Mucosa of stomach (tissue), 1 donor: ENCODE data around the gene STEAP4.
"Not testable (repeated sequence)": the region's sequence is repeated elsewhere in the genome, so short reads cannot be mapped to it uniquely, and the experiment has no call there.

Experiments
- H3K27me3 ChIP-seq: one replicate; pipeline ENCODE4 v1.7.0; 2013; ENCODE audit warnings: mild to moderate bottlenecking, low read length; ENCODE audit not compliant: control insufficient read depth, insufficient read depth
- H3K36me3 ChIP-seq: one replicate; pipeline ENCODE4 v1.7.0; 2013; ENCODE audit warnings: low read length; ENCODE audit not compliant: control insufficient read depth, insufficient read depth
- H3K4me1 ChIP-seq: one replicate; pipeline ENCODE4 v1.7.0; 2013; ENCODE audit warnings: mild to moderate bottlenecking, low read length; ENCODE audit not compliant: control insufficient read depth, insufficient read depth
- H3K4me3 ChIP-seq: one replicate; pipeline ENCODE4 v1.7.0; 2013; ENCODE audit warnings: low read length
- H3K9ac ChIP-seq: one replicate; pipeline ENCODE4 v1.7.0; 2013; ENCODE audit warnings: mild to moderate bottlenecking, low read length, moderate library complexity
- H3K9me3 ChIP-seq: one replicate; pipeline ENCODE4 v1.7.0; 2013; ENCODE audit warnings: mild to moderate bottlenecking, low read length, moderate library complexity; ENCODE audit not compliant: control insufficient read depth
- donor health status: Pancreatic carcinoma.

STEAP4 gene

DNA sequence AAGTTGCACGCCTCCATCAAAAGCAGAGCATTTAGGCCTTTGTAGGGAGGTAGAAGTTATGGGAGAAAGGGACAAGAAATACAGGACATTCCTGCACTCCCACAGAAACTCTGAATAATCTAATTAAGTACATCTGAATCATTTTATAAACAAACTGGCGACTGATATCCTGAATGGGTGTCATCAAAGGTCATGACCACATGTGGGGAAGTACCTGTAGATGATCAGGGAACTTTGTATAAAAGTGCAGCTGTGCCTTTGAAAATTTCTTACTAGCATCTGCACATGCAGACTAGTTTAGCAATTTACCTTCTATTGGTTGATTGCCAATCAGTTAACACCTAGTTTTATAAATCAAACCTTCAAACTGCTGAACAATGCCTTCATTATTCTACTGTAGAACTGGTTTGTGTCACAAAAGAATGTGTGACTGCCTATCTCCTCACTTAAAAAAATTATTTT is 17.1 kb downstream of the STEAP4 start:
- Histone ChIP-seq H3K4me1 (peaks cover 4% of the 10 kb centered on the region), H3K9me3 (no peaks in the 10 kb centered on the region), H3K4me3 (no peak overlapping the region), H3K36me3 (no peaks in the 10 kb centered on the region), H3K9ac (no peak overlapping the region), H3K27me3 (no peaks in the 10 kb centered on the region)

DNA sequence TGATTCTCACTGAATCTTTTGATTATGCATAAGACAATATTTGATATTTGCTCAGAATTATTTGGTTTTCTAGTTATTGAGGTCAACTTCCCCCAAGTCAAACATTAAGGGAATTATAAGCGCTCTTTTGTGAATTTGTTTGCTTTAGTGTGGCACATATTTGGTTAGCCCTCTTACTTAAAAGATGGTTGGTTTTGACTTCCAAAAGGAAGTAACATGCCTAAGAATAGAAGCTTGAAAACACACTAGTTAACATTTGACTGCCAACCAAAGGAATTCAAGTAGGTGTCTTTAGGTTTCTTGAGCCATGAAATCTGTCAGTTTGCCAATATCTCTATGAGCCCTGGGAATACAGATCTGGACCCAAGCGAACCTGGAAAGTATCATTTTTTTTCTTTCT is 24.9 kb downstream of the STEAP4 start:
- H3K4me3 ChIP-seq = no peak overlapping the region
- peaks cover 7% of the 10 kb centered on the region for H3K4me1 ChIP-seq
- H3K27me3 ChIP-seq = no peaks in the 10 kb centered on the region

DNA sequence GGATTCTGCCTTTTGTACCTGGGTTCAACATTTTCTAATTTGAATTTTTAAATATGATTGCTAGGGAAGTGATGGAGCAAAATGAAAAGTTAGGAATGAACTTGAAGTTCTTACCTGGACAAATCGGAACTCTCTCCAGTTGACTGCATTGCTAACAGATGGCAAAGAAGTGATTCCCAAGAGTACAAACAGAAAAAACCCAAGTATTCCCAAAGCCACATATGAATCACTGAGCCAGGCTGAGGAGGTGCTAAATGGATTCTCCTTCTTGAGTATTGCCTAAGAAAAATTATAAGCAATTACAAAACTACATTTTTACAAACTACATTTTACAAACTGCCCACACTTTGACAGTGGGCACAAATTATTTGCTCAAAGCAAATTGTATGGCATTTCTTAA is 25.9 kb downstream of the STEAP4 start:
- H3K4me1 ChIP-seq = peaks cover 7% of the 10 kb centered on the region
- H3K36me3 ChIP-seq = no peaks in the 10 kb centered on the region
- H3K27me3 ChIP-seq = no peaks in the 10 kb centered on the region
- H3K9me3 ChIP-seq = no peaks in the 10 kb centered on the region
- no peak overlapping the region for H3K4me3 ChIP-seq
- no peak overlapping the region for H3K9ac ChIP-seq

More for the DNA sequence above, 24.9 kb downstream of the STEAP4 start:
- H3K36me3 ChIP-seq = no peaks in the 10 kb centered on the region
- no peak overlapping the region for H3K9ac ChIP-seq
- no peaks in the 10 kb centered on the region for H3K9me3 ChIP-seq

DNA sequence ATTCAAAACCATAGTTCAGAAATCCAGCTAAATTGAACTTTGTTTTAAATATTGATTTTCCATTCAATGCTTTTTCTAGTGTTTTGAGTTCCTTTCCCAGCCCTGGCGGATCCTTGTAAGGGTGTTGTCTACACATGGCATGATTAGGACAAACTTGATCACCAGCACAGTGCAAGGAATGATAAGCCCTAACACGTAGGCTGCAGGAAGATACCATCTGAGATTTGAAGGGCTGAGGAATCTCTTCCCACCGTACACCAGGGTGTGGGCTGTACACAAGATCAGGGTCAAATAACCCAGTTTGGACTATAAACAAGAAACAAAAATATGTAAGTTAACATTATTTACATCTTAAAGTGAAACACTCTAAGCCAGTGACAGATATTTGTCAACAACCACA is 27.4 kb downstream of the STEAP4 start:
- H3K9ac ChIP-seq = no peak overlapping the region
- H3K9me3 ChIP-seq = no peaks in the 10 kb centered on the region
- no peaks in the 10 kb centered on the region for H3K36me3 ChIP-seq
- H3K4me3 ChIP-seq = no peak overlapping the region
- peaks cover 7% of the 10 kb centered on the region for H3K4me1 ChIP-seq
- H3K27me3 ChIP-seq = no peaks in the 10 kb centered on the region

DNA sequence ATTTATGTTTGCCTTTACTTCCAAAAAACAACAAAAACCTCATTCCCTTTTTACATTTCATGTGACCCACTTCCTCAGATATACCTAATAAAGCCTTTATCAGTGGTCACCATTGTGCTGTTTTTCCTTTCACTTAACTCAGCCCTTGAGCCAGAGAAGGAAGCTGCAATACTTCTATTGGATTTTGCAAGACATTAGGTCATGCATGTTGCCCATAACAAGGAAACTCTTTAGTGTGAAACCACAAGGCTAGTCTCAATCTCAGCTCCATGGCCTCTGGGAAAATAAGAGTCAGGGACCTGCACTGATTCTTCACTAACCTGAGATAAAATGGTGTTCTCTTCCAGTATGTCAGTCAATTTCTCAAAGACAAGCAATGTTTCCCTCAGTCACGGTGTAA is 27.8 kb downstream of the STEAP4 start:
- H3K27me3 ChIP-seq = no peaks in the 10 kb centered on the region
- H3K9ac ChIP-seq = no peak overlapping the region
- H3K36me3 ChIP-seq = no peaks in the 10 kb centered on the region
- H3K9me3 ChIP-seq = no peaks in the 10 kb centered on the region
- peaks cover 7% of the 10 kb centered on the region for H3K4me1 ChIP-seq
- no peak overlapping the region for H3K4me3 ChIP-seq

DNA sequence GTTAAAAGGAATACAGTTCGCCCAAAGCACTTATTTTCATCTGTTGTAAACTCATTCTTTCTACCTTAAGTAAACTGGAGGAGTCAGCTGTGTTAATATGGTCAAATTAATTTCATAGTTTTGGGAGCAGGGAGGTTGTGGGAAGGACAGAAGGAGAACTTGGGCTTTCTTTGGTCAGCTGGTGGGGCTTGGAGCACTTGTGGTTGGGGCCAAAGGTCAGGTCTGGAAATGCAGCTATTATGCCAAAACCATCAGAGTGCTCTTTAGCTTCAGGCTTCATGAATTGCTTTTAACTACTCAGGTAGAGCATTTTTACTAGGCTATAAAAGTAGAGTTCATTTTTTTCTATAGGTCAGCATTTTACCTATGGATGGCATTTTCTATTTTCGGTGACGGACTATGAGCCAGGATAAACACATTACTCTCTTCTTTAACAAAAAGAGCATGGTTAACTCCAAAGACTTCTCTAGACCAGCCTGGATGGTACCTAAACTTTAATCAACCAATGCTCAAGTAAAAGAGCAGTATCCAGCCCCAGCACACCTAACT is 30.0 kb downstream of the STEAP4 start:
- H3K9ac ChIP-seq = no peak overlapping the region
- H3K9me3 ChIP-seq = no peaks in the 10 kb centered on the region
- no peak overlapping the region for H3K4me3 ChIP-seq
- no peaks in the 10 kb centered on the region for H3K36me3 ChIP-seq
- no peaks in the 10 kb centered on the region for H3K27me3 ChIP-seq
- peaks cover 7% of the 10 kb centered on the region for H3K4me1 ChIP-seq

DNA sequence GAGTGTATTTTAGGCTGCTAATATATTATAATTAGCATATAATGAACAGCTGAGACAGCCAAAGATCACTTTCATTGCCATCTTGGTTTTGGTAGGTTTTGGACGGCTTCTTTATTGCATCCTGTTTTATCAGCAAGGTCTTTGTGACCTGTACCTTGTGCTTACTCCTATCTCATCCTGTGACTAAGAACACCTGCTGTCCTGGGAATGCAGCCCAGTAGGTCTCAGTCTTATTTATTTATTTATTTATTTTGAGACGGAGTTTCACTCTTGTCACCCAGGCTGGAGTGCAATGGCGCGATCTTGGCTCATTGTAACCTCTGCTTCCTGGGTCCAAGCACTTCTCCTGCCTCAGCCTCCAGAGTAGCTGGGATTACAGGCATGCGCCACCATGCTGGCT is 31.8 kb downstream of the STEAP4 start:
- H3K36me3 ChIP-seq, H3K9me3 ChIP-seq, H3K9ac ChIP-seq, H3K27me3 ChIP-seq, H3K4me1 ChIP-seq, H3K4me3 ChIP-seq: not testable (repeated sequence)

DNA sequence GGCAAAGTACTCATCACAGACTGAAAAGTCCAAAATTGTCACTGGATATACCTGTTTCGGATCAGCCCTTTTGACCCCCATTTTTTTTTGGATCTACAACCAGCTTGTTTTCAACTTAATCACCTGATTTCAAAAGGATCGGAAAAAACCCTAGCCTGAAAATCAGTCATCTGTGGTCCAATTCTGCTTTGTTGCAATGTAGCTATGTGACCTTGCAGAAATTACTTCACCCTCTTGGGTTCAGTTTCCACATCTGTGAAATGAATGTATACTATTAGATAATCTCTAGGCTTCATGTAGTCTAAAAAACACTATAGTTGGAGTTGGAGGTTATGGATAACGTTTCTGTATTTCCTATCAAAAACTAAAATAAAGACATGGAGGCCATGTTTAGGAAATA is 37.1 kb downstream of the STEAP4 start:
- no peaks in the 10 kb centered on the region for H3K4me1 ChIP-seq
- H3K4me3 ChIP-seq = no peak overlapping the region
- no peaks in the 10 kb centered on the region for H3K36me3 ChIP-seq
- no peaks in the 10 kb centered on the region for H3K27me3 ChIP-seq
- H3K9me3 ChIP-seq = no peaks in the 10 kb centered on the region
- H3K9ac ChIP-seq = no peak overlapping the region

DNA sequence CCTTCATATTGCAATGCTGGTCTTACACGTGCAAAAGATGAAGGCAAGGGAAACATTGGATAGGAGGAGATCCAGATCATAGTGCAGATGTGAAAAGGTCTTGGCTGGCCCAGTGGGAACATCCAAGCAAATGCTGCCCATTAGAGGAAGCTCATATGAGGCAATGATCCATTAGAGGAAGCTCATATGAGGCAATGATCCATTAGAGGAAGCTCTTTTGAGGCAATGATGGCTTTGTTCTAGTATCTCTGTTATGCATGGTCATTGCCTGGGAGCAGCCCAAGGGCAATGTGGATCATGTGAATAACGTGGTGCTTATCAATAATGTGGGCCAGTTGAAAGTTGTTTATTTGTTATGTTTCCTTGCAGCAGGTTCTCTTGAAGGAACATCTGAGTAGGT is 37.8 kb downstream of the STEAP4 start:
- no peak overlapping the region for H3K4me3 ChIP-seq
- H3K27me3 ChIP-seq = no peaks in the 10 kb centered on the region

DNA sequence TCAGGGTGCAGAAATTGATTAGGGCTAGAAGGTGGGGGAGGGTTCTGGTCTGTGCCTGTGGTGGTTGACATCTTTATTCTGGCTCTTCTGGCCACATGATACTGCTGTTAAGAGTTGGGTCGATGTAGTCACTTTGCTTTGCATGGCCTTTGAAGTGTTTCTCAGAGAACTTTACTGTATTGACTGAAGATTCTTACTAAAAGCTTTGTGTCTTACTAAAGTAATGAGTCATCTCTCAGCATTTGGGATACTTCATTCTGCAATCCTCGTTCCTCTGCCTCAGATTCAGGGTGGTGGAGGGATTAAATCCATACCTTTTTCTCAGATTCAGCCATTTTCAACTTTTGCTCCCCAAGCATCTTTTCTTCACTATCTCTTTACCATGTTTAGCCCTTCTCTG is 38.6 kb downstream of the STEAP4 start:
- Histone ChIP-seq H3K4me3 (no peak overlapping the region), H3K9ac (no peak overlapping the region), H3K4me1 (no peaks in the 10 kb centered on the region), H3K27me3 (no peaks in the 10 kb centered on the region), H3K9me3 (no peaks in the 10 kb centered on the region), H3K36me3 (no peaks in the 10 kb centered on the region)

More for the DNA sequence above, 37.8 kb downstream of the STEAP4 start:
- H3K4me1 ChIP-seq = no peaks in the 10 kb centered on the region
- H3K9me3 ChIP-seq = no peaks in the 10 kb centered on the region
- H3K9ac ChIP-seq = no peak overlapping the region
- H3K36me3 ChIP-seq = no peaks in the 10 kb centered on the region

DNA sequence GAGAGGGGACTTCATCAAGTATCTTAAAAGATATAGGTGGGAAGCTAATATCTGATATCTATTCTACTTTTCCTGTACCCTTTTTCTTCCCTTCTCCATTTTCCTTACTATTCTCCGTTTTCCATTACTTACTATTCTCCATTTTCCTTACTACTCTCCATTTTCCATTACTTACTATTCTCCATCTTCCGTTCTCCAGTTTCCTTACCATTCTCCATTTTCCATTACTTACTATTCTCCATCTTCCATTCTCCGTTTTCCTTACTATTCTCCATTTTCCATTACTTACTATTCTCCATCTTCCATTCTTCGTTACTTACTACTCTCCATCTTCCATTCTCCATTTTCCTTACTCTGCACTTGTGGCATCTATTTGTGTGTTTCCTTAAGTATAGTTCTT is 39.3 kb downstream of the STEAP4 start:
- Histone ChIP-seq H3K36me3 (no peaks in the 10 kb centered on the region), H3K4me3 (no peak overlapping the region), H3K4me1 (no peaks in the 10 kb centered on the region), H3K9me3 (no peaks in the 10 kb centered on the region), H3K27me3 (no peaks in the 10 kb centered on the region), H3K9ac (no peak overlapping the region)

DNA sequence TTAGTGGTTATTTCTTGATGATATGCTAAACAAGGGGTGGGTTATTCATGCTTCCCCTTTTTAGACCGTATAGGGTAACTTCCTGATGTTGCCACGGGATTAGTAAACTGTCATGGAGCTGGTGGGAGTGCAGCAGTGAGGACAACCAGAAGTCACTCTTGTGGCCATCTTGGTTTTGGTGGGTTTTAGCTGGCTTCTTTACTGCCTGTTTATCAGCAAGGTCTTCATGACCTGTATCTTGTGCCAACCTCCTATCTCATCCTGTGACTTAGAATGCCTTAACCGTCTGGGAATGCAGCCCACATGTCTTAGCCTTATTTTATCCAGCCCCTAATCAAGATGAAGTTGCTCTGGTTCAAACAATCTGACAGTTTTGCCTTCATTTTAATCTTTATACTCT is 41.7 kb downstream of the STEAP4 start:
- not testable (repeated sequence) for H3K27me3 ChIP-seq, H3K36me3 ChIP-seq, H3K4me1 ChIP-seq, H3K4me3 ChIP-seq, H3K9ac ChIP-seq, H3K9me3 ChIP-seq

DNA sequence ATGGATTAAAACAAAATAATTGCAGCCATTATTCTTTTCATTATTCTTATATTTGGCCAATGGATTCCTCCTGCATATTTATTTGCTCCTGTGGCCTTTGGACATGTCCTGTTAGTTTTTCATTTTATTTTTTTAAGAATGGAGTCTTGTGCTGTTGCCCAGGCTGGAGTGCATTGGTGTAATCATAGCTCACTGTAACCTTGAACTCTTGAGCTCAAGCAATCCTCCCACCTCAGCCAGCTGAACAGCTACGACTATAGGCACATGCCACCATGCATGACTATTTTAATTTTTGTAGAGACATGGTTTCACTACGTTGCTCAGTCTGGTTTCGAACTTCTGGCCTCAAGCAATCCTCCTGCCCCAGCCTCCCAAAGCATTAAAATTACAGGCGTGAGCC is 44.1 kb downstream of the STEAP4 start:
- H3K4me1 ChIP-seq = no peaks in the 10 kb centered on the region
- H3K9me3 ChIP-seq = no peaks in the 10 kb centered on the region
- no peaks in the 10 kb centered on the region for H3K36me3 ChIP-seq
- no peak overlapping the region for H3K4me3 ChIP-seq
- no peaks in the 10 kb centered on the region for H3K27me3 ChIP-seq
- H3K9ac ChIP-seq = no peak overlapping the region
